Measurements from ENCODE around the gene MT1G. TPM values are rescaled to one million over a fixed set of nuclear protein-coding genes. Genes with fewer than 3 reads are reported as not detected.

The MT1G gene
- total and polyA plus RNA-seq, 9 of the 15 experiments (the other 6 are each of a cell fraction or from before 2014, with no cell fraction given): 0.28 to 1.7 (median 0.69) TPM; not detected in 4

- intact Hi-C loops (cut with micrococcal nuclease): no loop called here
- in situ Hi-C loops (cut with MboI): no loop called here
- DNase-seq (ENCODE audit: extremely low read depth in 1 of 4, low spot score in 3 of 4) (peak in 1 of 4 experiments; percentile 4), ATAC-seq (peak; percentile 16), FAIRE-seq (no peak)
- TF ChIP-seq, protein P1, sequence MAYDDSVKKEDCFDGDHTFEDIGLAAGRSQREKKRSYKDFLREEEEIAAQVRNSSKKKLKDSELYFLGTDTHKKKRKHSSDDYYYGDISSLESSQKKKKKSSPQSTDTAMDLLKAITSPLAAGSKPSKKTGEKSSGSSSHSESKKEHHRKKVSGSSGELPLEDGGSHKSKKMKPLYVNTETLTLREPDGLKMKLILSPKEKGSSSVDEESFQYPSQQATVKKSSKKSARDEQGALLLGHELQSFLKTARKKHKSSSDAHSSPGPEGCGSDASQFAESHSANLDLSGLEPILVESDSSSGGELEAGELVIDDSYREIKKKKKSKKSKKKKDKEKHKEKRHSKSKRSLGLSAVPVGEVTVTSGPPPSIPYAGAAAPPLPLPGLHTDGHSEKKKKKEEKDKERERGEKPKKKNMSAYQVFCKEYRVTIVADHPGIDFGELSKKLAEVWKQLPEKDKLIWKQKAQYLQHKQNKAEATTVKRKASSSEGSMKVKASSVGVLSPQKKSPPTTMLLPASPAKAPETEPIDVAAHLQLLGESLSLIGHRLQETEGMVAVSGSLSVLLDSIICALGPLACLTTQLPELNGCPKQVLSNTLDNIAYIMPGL (CRISPR knock-in tag; IDR thresholded peaks at IDR 0.05): no peak
- TF ChIP-seq CCAR2 (IDR thresholded peaks at IDR 0.05; ENCODE audit: low read depth, low read length) (no peak), ZNF184 (CRISPR knock-in tag; IDR thresholded peaks at IDR 0.05) (no peak), TRIM25 (IDR thresholded peaks at IDR 0.05; ENCODE audit: borderline replicate concordance) (no peak), NFATC3 (IDR thresholded peaks at IDR 0.05) (no peak), DMBX1 (CRISPR knock-in tag; IDR thresholded peaks at IDR 0.05; ENCODE audit: borderline replicate concordance) (no peak), GTF3C2 (IDR thresholded peaks at IDR 0.05; ENCODE audit: borderline replicate concordance, extremely low read depth, insufficient read length) (no peak), KDM1A (IDR thresholded peaks at IDR 0.05) (no peak), TGIF2 (CRISPR knock-in tag; IDR thresholded peaks at IDR 0.05) (no peak), MAFF (IDR thresholded peaks at IDR 0.05; ENCODE audit: low read length) (no peak), ARID3B (CRISPR knock-in tag; IDR thresholded peaks at IDR 0.05; ENCODE audit: borderline replicate concordance) (no peak)
- Histone ChIP-seq H3K9me1 (ENCODE audit: control insufficient read depth, insufficient read depth, low read length) (no peaks in the 10 kb centered on the region), H3K9me3 (replicated peaks; ENCODE audit: control insufficient read depth, insufficient read depth, low read depth, low read length) (no peaks in the 10 kb centered on the region), H3K36me3 (ENCODE audit: control insufficient read depth, insufficient read depth, low read length) (no peaks in the 10 kb centered on the region), H3K9ac (ENCODE audit: insufficient read depth in 1 of 2, low read depth in 2 of 2, low read length in 2 of 2) (peak overlapping the region; percentile 75 to 85), H3K79me2 (ENCODE audit: control insufficient read depth, insufficient read depth, low read length) (no peaks in the 10 kb centered on the region), H3K4me3 (peak overlapping the region; percentile 46), H4K20me1 (replicated peaks; ENCODE audit: control insufficient read depth, insufficient read depth, low read length) (no peaks in the 10 kb centered on the region), H2AFZ (ENCODE audit: low read depth, low read length) (peak overlapping the region; percentile 98), H3K27ac (ENCODE audit: extremely low read depth, low read depth, low read length) (no peak overlapping the region), H3K27me3 (ENCODE audit: control insufficient read depth in 2 of 2, insufficient read depth in 2 of 2, low read length in 2 of 2) (peaks cover 4 to 39% of the 10 kb centered on the region in 2 experiments), H3K4me1 (replicated peaks in 1 of 2; ENCODE audit: control insufficient read depth in 2 of 2, insufficient read depth in 2 of 2, low read length in 2 of 2) (peaks cover 6 to 12% of the 10 kb centered on the region in 2 experiments; a peak in 3 of 5 replicates), H3K4me2 (ENCODE audit: insufficient read depth, low read length) (peak overlapping the region; percentile 94)
- BruUV-seq (replicated peaks): TSS peak; percentile 79
- WGBS (ENCODE audit: insufficient coverage, low coverage, missing lambda C conversion rate): 19% methylated on average over 8 of the region's 8 CpGs
- ChIA-PET POLR2A (interaction anchor here (0.9 to 1.2 kb wide), 2 partner anchors 13 to 27 kb away, joined by 3 to 4 read pairs; no protein-coding TSS in a partner anchor), CTCF (ENCODE audit: low intra/inter-chr PET ratio) (interaction anchor here (0.6 kb wide), 1 partner anchor 124 kb away, joined by 4 read pairs; no protein-coding TSS in a partner anchor)
Observed at GRCh38 chr16:56682703-56683397, 15.0 kb upstream of the MT1G start.

Data from K562 (cell line).